HCT116 (cell line): ENCODE measurements around the gene RASGEF1B. TPM values are rescaled to one million over a fixed set of nuclear protein-coding genes. Genes with fewer than 3 reads are reported as not detected.

Experiments used
- ATAC-seq: fragments of 200-7000 bp; cut with Tn5 transposase; 2 replicates; pipeline ENCODE4 v1.9.1; 2020; ENCODE audit warnings: mild to moderate bottlenecking, moderate library complexity
- BruUV-seq: library from RNA; stranded (reverse); fragments of 400-500 nt; replicated peaks from 2 replicates; lab custom pipeline; 2021; lab: Mats Ljungman, UMichigan
- CTCF ChIA-PET: fragments of 300-600 bp; sonication (Branson Sonifier 250); formaldehyde crosslinking; loops from one replicate; lab custom pipeline; 2021; ENCODE audit warnings: antibody characterized with exemption; lab: Charles Lee
- POLR2A ChIA-PET: fragments of 300-600, 350-600 bp; sonication (Branson Sonifier 250); formaldehyde crosslinking; loops from one replicate; lab custom pipeline; 2021; ENCODE audit warnings: antibody characterized with exemption; lab: Charles Lee
- RAD21 ChIA-PET, 2 experiments: fragments of 300-600 bp; sonication (Branson Sonifier 250); formaldehyde crosslinking; loops; one replicate each; lab custom pipeline; 2023; ENCODE audit warnings: low total read pairs in 2 of 2; ENCODE audit not compliant: uncharacterized antibody in 2 of 2, unreplicated experiment in 2 of 2, low non-redundant PET in 1 of 2; lab: Charles Lee
- DNase-seq: peaks from one replicate; pipeline ENCODE4 v3.0.0-alpha.2; 2010; ENCODE audit warnings: low read depth, low spot score
- H2AFZ ChIP-seq: fragments of 200-600 bp; shearing (Covaris generic), sonication (generic); 2 replicates; pipeline ENCODE4 v1.6.1; 2017; ENCODE audit warnings: low read depth, mixed run types, mixed read lengths, antibody characterized with exemption, low read length; ENCODE audit not compliant: poor library complexity, severe bottlenecking
- H3K27ac ChIP-seq: 2 replicates; pipeline ENCODE4 v1.5.1; 2012; ENCODE audit warnings: low read depth, low read length
- H3K27me3 ChIP-seq: fragments of 200-600 bp; sonication (generic); 2 replicates; pipeline ENCODE4 v1.6.1; 2016; ENCODE audit warnings: mixed run types, low read length, mixed read lengths; ENCODE audit not compliant: insufficient read depth
- H3K36me3 ChIP-seq, 2 experiments: fragments of 200-500 bp in 1 of 2; fragments of 200-600 bp in 1 of 2; sonication (Bioruptor generic) in 1 of 2; sonication (generic) in 1 of 2; 2 replicates each; pipeline versions ENCODE4 v1.5.1 to v1.6.1; 2014 to 2016; ENCODE audit warnings: low read length in 2 of 2, inconsistent platforms in 1 of 2, mixed read lengths in 1 of 2, mixed run types in 1 of 2; ENCODE audit not compliant: insufficient read depth in 2 of 2, control insufficient read depth in 1 of 2
- H3K4me1 ChIP-seq, 2 experiments: fragments of 200-600 bp in 1 of 2; sonication (generic) in 1 of 2; 2 replicates each; pipeline versions ENCODE4 v1.5.1 to v1.6.1; 2012 to 2017; ENCODE audit warnings: low read length in 2 of 2, inconsistent platforms in 1 of 2, mild to moderate bottlenecking in 1 of 2, mixed read lengths in 1 of 2, mixed run types in 1 of 2, moderate library complexity in 1 of 2; ENCODE audit not compliant: insufficient read depth in 2 of 2, control insufficient read depth in 1 of 2
- H3K4me2 ChIP-seq: fragments of 200-600 bp; sonication (generic); 2 replicates; pipeline ENCODE4 v1.6.1; 2017; ENCODE audit warnings: mixed run types, low read length, mixed read lengths
- H3K4me3 ChIP-seq, 2 experiments: fragments of 200-600 bp in 1 of 2; sonication (generic) in 1 of 2; replicated peaks in 1 of 2; 2 replicates each; pipeline ENCODE4 v1.5.1; 2011 to 2016; ENCODE audit warnings: low read length in 2 of 2, control low read depth in 1 of 2, low read depth in 1 of 2, mild to moderate bottlenecking in 1 of 2, mixed read lengths in 1 of 2, mixed run types in 1 of 2
- H3K79me2 ChIP-seq: fragments of 200-600 bp; sonication (generic); 2 replicates; pipeline ENCODE4 v1.6.1; 2017; ENCODE audit warnings: mild to moderate bottlenecking, mixed run types, low read length, moderate library complexity, mixed read lengths; ENCODE audit not compliant: insufficient read depth
- H3K9ac ChIP-seq: fragments of 200-600 bp; sonication (generic); 2 replicates; pipeline ENCODE4 v1.6.1; 2016; ENCODE audit warnings: low read length, mixed read lengths
- H3K9me2 ChIP-seq: fragments of 200-600 bp; sonication (generic), shearing (Covaris generic); 2 replicates; pipeline ENCODE4 v1.6.1; 2017; ENCODE audit warnings: mixed run types, mild to moderate bottlenecking, moderate library complexity; ENCODE audit not compliant: insufficient read depth
- H3K9me3 ChIP-seq, 2 experiments: fragments of 200-500 bp in 1 of 2; fragments of 200-600 bp in 1 of 2; sonication (Bioruptor generic) in 1 of 2; sonication (generic) in 1 of 2; 2 replicates each; pipeline ENCODE4 v1.6.1; 2014 to 2017; ENCODE audit warnings: low read length in 2 of 2, mixed read lengths in 2 of 2, inconsistent platforms in 1 of 2, low read depth in 1 of 2, mild to moderate bottlenecking in 1 of 2, mixed run types in 1 of 2, moderate library complexity in 1 of 2; ENCODE audit not compliant: control insufficient read depth in 1 of 2, insufficient read depth in 1 of 2
- H4K20me1 ChIP-seq: fragments of 200-600 bp; sonication (generic), shearing (Covaris generic); 2 replicates; pipeline ENCODE4 v1.6.1; 2017; ENCODE audit warnings: mixed run types, mild to moderate bottlenecking, moderate library complexity; ENCODE audit not compliant: insufficient read depth
- ATF3 ChIP-seq: IDR thresholded peaks from 2 replicates; pipeline ENCODE4 v1.6.1; 2012
- SP1 ChIP-seq: IDR thresholded peaks from 2 replicates; pipeline ENCODE4 v1.6.1; 2012; ENCODE audit warnings: low read depth
- SRF ChIP-seq: IDR thresholded peaks from 2 replicates; pipeline ENCODE4 v1.6.1; 2012; ENCODE audit warnings: low read depth
- ZBTB33 ChIP-seq: IDR thresholded peaks from 2 replicates; pipeline ENCODE4 v1.6.1; 2011; ENCODE audit warnings: mild to moderate bottlenecking, low read length, moderate library complexity; ENCODE audit not compliant: insufficient replicate concordance; ENCODE audit errors: extremely low read depth
- intact Hi-C: fragments of 100-400 bp; cut with micrococcal nuclease; formaldehyde crosslinking; loops from 2 replicates; pipeline ENCODE4 v1.10.0; 2022
- total RNA-seq: library from RNA; stranded (reverse); gene quantifications from one replicate; pipeline ENCODE4 v1.2.1, GENCODE V29; 2021; ENCODE audit not compliant: unreplicated experiment

RASGEF1B gene
- total RNA-seq, 1 experiment from 2014 or later = 0.25 TPM

GRCh38 chr4:81422595-81422994, 49.1 kb downstream of the RASGEF1B start (continued):
- TF ChIP-seq SRF = no peak

- no peaks in the 10 kb centered on the region for H4K20me1 ChIP-seq
- no TSS peak for BruUV-seq
- no peak overlapping the region for H3K4me3 ChIP-seq
- no peak overlapping the region for H3K27ac ChIP-seq
- no peak for TF ChIP-seq SP1
- TF ChIP-seq ZBTB33 = no peak
- TF ChIP-seq ATF3 = no peak
- ChIA-PET CTCF (no interaction called here), RAD21 (no interaction called here), POLR2A (no interaction called here)
- no peaks in the 10 kb centered on the region for H3K79me2 ChIP-seq
- no peak overlapping the region for H2AFZ ChIP-seq
- ATAC-seq (no peak), DNase-seq (no peak)
- no peak overlapping the region for H3K4me2 ChIP-seq
- intact Hi-C loops = no loop called here
- no peak overlapping the region for H3K9ac ChIP-seq
- no peaks in the 10 kb centered on the region for H3K4me1 ChIP-seq
- no peaks in the 10 kb centered on the region for H3K36me3 ChIP-seq
- 0 out of 2 replicates have a peak, but pooled peaks cover 13% of the 10 kb centered on the region for H3K27me3 ChIP-seq
- H3K9me2 ChIP-seq = no peaks in the 10 kb centered on the region
- no peaks in the 10 kb centered on the region for H3K9me3 ChIP-seq
Observed at GRCh38 chr4:81421346-81422218, 50.1 kb downstream of the RASGEF1B start.
